GM06990 (cell line): ENCODE measurements around the gene PHPT1.
A peak's percentile ranks its signal among the peaks of the same experiment; 100 is the strongest.

Experiments used
- DNase-seq: peaks from one replicate; pipeline ENCODE4 v3.0.0-alpha.2; 2011; ENCODE audit not compliant: insufficient read length; ENCODE audit errors: extremely low read depth
- H3K27me3 ChIP-seq: replicated peaks from 2 replicates; pipeline ENCODE4 v1.6.0; 2011; ENCODE audit warnings: low read length; ENCODE audit not compliant: control insufficient read depth, insufficient read depth
- H3K36me3 ChIP-seq: 2 replicates; pipeline ENCODE4 v1.5.1; 2011; ENCODE audit warnings: low read length; ENCODE audit not compliant: control insufficient read depth, insufficient read depth
- H3K4me3 ChIP-seq: replicated peaks from 2 replicates; pipeline ENCODE4 v1.5.1; 2011; ENCODE audit warnings: low read depth, mild to moderate bottlenecking, control low read depth, low read length
- TF ChIP-seq, protein P1 (sequence below): IDR thresholded peaks from 2 replicates; pipeline ENCODE4 v1.5.1; 2011; ENCODE audit warnings: low read length, control low read depth, mild to moderate bottlenecking, inconsistent platforms; ENCODE audit not compliant: insufficient read depth, poor library complexity, severe bottlenecking

Gene PHPT1

DNA sequence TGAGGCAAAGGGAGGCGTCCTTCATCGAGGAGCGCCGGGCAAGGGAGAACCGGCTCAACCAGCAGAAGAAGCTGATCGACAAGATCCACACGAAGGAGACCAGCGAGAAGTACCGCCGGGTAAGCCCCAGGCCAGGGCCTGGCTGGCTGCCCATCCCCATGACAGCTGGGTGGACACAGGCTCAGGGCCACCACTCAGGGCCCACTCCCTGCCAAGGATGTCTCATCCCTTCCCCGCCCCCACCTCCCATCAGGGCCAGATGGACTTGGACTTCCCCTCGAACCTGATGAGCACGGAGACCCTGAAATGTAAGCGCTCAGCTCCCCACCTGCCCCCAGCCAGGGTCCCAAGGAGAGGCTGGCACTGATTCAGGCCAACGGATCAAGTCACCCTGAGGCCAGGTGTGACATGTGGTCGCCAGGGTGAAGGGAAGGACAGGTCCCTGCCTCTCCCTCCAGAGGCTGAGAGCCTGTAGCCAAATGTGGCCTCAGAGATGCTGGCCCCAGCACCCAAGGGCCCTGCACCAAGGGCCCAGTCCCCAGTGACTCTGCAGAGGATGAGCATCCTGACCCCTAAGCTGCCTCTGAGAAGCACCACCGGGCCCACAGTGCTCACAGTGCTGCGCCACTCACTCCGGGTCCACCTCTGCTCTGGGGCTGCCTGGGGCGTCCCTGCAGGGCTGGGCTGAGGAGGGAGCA, 44.6 kb upstream of the PHPT1 start:
- H3K27me3 ChIP-seq = no peaks in the 10 kb centered on the region
- TF ChIP-seq, protein P1, sequence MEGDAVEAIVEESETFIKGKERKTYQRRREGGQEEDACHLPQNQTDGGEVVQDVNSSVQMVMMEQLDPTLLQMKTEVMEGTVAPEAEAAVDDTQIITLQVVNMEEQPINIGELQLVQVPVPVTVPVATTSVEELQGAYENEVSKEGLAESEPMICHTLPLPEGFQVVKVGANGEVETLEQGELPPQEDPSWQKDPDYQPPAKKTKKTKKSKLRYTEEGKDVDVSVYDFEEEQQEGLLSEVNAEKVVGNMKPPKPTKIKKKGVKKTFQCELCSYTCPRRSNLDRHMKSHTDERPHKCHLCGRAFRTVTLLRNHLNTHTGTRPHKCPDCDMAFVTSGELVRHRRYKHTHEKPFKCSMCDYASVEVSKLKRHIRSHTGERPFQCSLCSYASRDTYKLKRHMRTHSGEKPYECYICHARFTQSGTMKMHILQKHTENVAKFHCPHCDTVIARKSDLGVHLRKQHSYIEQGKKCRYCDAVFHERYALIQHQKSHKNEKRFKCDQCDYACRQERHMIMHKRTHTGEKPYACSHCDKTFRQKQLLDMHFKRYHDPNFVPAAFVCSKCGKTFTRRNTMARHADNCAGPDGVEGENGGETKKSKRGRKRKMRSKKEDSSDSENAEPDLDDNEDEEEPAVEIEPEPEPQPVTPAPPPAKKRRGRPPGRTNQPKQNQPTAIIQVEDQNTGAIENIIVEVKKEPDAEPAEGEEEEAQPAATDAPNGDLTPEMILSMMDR = no peak
- no peak for DNase-seq
- no peaks in the 10 kb centered on the region; the same call in none of the 2 replicates for H3K36me3 ChIP-seq
- H3K4me3 ChIP-seq = no peak overlapping the region

DNA sequence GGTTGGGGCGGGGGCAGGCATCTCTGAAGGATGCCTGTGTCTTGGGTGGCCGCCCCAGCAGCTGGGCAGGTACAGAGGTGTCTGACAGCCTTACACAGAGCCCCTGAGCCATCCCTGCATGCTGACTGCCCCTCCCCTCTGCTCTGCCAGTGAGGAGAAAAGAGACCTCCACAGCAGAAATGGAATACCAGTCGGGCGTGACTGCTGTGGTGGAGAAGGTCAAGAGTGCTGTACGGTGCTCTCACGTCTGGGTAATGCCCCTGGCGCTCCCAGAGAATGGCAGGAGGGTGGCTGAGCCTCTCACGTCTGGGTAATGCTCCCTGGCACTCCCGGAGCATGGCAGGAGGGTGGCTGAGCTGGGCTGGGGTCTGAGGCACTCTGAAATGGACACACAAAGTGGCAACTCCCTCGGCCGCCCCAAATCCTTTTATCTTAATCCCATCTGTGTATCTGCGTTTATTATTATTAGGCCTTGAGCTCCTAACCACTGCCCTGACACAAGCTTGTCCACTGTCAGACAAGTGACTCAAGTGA, 43.9 kb upstream of the PHPT1 start:
- TF ChIP-seq, protein P1 = no peak
- Histone ChIP-seq H3K4me3 (no peak overlapping the region), H3K27me3 (no peaks in the 10 kb centered on the region), H3K36me3 (no peaks in the 10 kb centered on the region; the same call in none of the 2 replicates)
- DNase-seq = no peak

- no peak overlapping the region for H3K4me3 ChIP-seq
These were observed 43.1 kb upstream of the PHPT1 start for GRCh38 chr9:136806067-136806466.

DNA sequence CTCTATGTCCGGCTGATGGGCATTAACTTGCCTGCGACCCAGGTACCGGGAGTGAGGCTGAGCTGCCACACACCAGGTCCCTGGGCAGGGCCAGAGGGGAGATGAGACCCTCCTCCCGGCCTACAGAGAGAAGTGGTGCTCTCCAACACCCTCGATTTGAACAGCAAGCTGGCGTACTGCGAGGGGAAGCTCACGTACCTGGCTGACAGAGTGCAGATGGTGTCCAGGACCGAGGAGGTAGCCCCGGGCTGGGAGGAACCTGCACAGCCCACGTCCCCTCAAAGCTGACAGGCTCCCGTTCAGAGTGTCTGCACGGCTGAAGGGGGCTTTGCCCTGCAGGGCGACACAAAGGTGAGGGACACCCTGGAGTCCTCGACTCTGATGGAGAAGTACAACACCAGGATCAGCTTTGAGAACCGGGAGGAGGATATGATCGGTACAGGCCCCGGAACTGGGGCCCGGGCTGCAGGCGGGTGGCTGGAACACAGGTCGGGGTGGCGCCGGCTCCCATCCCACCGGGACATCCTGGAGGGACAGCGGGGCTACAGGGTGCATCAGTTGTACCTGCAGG, 42.5 kb upstream of the PHPT1 start:
- DNase-seq = no peak
- TF ChIP-seq, protein P1 = no peak
- no peaks in the 10 kb centered on the region for H3K27me3 ChIP-seq
- no peaks in the 10 kb centered on the region; the same call in none of the 2 replicates for H3K36me3 ChIP-seq
- peak overlapping the region; percentile 74 for H3K4me3 ChIP-seq

More at GRCh38 chr9:136806067-136806466, 43.1 kb upstream of the PHPT1 start:
- Histone ChIP-seq H3K36me3 (no peaks in the 10 kb centered on the region; the same call in none of the 2 replicates), H3K27me3 (no peaks in the 10 kb centered on the region)
- TF ChIP-seq, protein P1 = no peak
- DNase-seq = no peak

GRCh38 chr9:136807281-136808074, 41.7 kb upstream of the PHPT1 start, which contains the start of gene RABL6:
RABL6 (plus strand) TSS chr9:136807948; CDS start chr9:136808197, 249 bp downstream.
- DNase-seq = peak; percentile 90
- peak within 1 kb of the TSS; percentile 91 for H3K4me3 ChIP-seq
- no peaks in the 10 kb centered on the region for H3K27me3 ChIP-seq
- TF ChIP-seq, protein P1 = no peak
- H3K36me3 ChIP-seq = peaks cover under 1% of the 10 kb centered on the region
